ENCODE measurements around the gene ADGRA1.

DNA sequence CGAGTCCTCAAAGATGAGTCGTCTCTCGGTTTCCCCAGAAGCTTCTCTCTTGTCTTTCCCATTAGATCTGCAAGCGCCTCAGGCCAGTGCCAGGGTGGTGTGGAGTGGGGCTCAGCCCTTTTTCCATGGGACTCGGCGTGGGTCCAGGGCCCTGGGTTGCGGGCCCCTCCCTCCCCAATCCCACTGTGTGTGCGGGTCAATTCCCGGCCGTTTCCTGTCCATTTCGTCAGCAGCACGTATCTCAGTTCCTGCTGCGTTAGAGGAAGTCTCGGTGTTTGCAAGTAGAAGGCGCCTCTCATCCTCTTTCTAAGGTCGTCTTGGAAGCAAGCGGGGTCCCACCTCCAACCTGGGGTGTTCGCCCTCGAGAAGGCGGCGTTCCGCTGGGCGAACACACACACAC, 25.1 kb upstream of the ADGRA1 start:
- TF ChIP-seq CTCF (IDR thresholded peaks at IDR 0.05; ENCODE audit: borderline replicate concordance, extremely low read depth, low read length, poor library complexity, severe bottlenecking) (no peak), EZH2 (IDR thresholded peaks at IDR 0.05; ENCODE audit: borderline replicate concordance, low read depth, low read length, severe bottlenecking) (no peak)

Data from DND-41 (cell line).